ENCODE results near the gene C10orf90. TPM values are rescaled to one million over a fixed set of nuclear protein-coding genes. Genes with fewer than 3 reads are reported as not detected.

The C10orf90 gene
- total RNA-seq, 1 donor from 2014 or later: 0.89 TPM

- DNase-seq (ENCODE audit: low read depth, low spot score): no peak
- Mint-ChIP-seq H3K4me1 (peaks cover 19% of the 10 kb centered on the region), H3K4me3 (no peak overlapping the region), H3K36me3 (ENCODE audit: low read depth) (no peaks in the 10 kb centered on the region), H3K9me3 (no peaks in the 10 kb centered on the region), H3K27ac (ENCODE audit: unreplicated experiment) (no peak overlapping the region), H3K27me3 (ENCODE audit: low read depth) (no peaks in the 10 kb centered on the region)
- TF ChIP-seq, protein P1, sequence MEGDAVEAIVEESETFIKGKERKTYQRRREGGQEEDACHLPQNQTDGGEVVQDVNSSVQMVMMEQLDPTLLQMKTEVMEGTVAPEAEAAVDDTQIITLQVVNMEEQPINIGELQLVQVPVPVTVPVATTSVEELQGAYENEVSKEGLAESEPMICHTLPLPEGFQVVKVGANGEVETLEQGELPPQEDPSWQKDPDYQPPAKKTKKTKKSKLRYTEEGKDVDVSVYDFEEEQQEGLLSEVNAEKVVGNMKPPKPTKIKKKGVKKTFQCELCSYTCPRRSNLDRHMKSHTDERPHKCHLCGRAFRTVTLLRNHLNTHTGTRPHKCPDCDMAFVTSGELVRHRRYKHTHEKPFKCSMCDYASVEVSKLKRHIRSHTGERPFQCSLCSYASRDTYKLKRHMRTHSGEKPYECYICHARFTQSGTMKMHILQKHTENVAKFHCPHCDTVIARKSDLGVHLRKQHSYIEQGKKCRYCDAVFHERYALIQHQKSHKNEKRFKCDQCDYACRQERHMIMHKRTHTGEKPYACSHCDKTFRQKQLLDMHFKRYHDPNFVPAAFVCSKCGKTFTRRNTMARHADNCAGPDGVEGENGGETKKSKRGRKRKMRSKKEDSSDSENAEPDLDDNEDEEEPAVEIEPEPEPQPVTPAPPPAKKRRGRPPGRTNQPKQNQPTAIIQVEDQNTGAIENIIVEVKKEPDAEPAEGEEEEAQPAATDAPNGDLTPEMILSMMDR (conservative IDR thresholded peaks at IDR 0.05): no peak
Measured at GRCh38 chr10:126475074-126475691, 195.3 kb downstream of the C10orf90 start.

GRCh38 chr10:126474031-126474430 lies 196.5 kb downstream of the C10orf90 start:
- Mint-ChIP-seq H3K27me3 (ENCODE audit: low read depth) (no peaks in the 10 kb centered on the region), H3K36me3 (ENCODE audit: low read depth) (no peaks in the 10 kb centered on the region)

DNA sequence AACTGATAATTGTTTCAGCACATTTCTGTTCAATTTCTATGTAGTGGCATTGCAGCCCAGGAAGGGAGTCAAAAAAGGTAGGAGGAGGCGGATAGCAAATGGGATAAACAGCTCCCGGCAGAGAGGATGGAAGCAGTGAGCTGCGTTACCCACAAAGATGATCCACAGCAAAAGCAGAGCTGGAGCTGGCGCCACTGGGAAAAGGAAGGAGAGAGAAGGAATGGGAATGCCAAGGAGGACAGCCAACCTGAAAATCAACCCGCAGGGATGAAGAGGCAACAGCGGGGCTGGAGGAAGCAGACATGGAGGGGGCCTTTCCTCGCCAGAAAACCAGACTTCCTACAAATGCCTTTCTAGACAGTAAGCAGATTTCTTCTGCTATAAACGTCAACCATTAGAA lies 199.5 kb downstream of the C10orf90 start:
- no peak for DNase-seq (ENCODE audit: low read depth, low spot score)
- Mint-ChIP-seq H3K4me1 (peaks cover 13% of the 10 kb centered on the region), H3K9me3 (no peaks in the 10 kb centered on the region), H3K27ac (ENCODE audit: unreplicated experiment) (no peak overlapping the region), H3K36me3 (ENCODE audit: low read depth) (no peaks in the 10 kb centered on the region), H3K27me3 (ENCODE audit: low read depth) (no peaks in the 10 kb centered on the region), H3K4me3 (no peak overlapping the region)
- TF ChIP-seq, protein P1 (conservative IDR thresholded peaks at IDR 0.05): no peak

More at GRCh38 chr10:126474031-126474430, 196.5 kb downstream of the C10orf90 start:
- DNase-seq (ENCODE audit: low read depth, low spot score): no peak
- TF ChIP-seq, protein P1 (conservative IDR thresholded peaks at IDR 0.05): no peak
- H3K9me3 Mint-ChIP-seq: no peaks in the 10 kb centered on the region
- H3K27ac Mint-ChIP-seq (ENCODE audit: unreplicated experiment): no peak overlapping the region
- H3K4me3 Mint-ChIP-seq: no peak overlapping the region
- H3K4me1 Mint-ChIP-seq: peaks cover 22% of the 10 kb centered on the region

DNA sequence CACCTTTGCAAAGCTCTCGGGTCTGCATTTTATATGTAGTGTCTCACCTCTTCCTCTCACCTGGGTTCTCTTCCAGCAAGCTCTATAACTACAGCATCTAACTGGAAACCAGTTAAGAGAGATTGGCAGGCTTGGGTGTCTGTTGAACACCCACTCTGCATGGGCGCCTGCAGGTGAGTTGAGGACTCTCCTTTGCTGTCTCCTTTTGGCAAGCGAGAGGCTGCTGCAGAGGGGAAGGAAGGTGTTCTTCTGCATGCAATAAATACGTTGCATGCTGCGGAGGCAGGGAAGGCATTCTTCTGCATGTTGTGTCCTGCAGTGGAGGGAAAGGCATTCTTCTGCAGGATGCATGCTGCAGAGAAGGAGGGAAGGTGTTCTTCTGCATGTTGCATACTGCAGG lies 200.8 kb downstream of the C10orf90 start:
- no peak overlapping the region for H3K4me3 Mint-ChIP-seq
- no peaks in the 10 kb centered on the region for H3K9me3 Mint-ChIP-seq
- H3K36me3 Mint-ChIP-seq (ENCODE audit: low read depth): no peaks in the 10 kb centered on the region
- DNase-seq (ENCODE audit: low read depth, low spot score): no peak
- TF ChIP-seq, protein P1 (conservative IDR thresholded peaks at IDR 0.05): no peak
- H3K27me3 Mint-ChIP-seq (ENCODE audit: low read depth): no peaks in the 10 kb centered on the region
- H3K27ac Mint-ChIP-seq (ENCODE audit: unreplicated experiment): no peak overlapping the region
- H3K4me1 Mint-ChIP-seq: peaks cover 11% of the 10 kb centered on the region

GRCh38 chr10:126468876-126469643 lies 201.4 kb downstream of the C10orf90 start:
- no peaks in the 10 kb centered on the region for H3K9me3 Mint-ChIP-seq

More at GRCh38 chr10:126468876-126469643, 201.4 kb downstream of the C10orf90 start:
- TF ChIP-seq, protein P1 (conservative IDR thresholded peaks at IDR 0.05): no peak
- Mint-ChIP-seq H3K4me1 (peaks cover 11% of the 10 kb centered on the region), H3K36me3 (ENCODE audit: low read depth) (no peaks in the 10 kb centered on the region), H3K27me3 (ENCODE audit: low read depth) (no peaks in the 10 kb centered on the region), H3K4me3 (no peak overlapping the region), H3K27ac (ENCODE audit: unreplicated experiment) (no peak overlapping the region)
- DNase-seq (ENCODE audit: low read depth, low spot score): no peak

All from neural crest cell (in vitro differentiated cells).